Measurements from ENCODE around the gene GPA33. TPM values are rescaled to one million over a fixed set of nuclear protein-coding genes. Genes with fewer than 3 reads are reported as not detected.

GPA33 gene
- total RNA-seq, 1 experiment from 2014 or later = not detected

- Mint-ChIP-seq H3K36me3 (ENCODE audit: insufficient read depth in 1 of 3, low read depth in 3 of 3) (no peaks in the 10 kb centered on the region), H3K4me1 (peaks cover 7 to 12% of the 10 kb centered on the region in 2 experiments), H3K9me3 (no peaks in the 10 kb centered on the region), H3K27ac (peak overlapping the region in 2 of 3 experiments; percentile 63 to 79; a peak in 2 of 7 replicates), H3K27me3 (ENCODE audit: low read depth) (peaks cover 1% of the 10 kb centered on the region; the same call in 1 of the 2 replicates), H3K4me3 (peak overlapping the region; percentile 53 to 58)
- no peak overlapping the region for H2BK12ac ChIP-seq (ENCODE audit: insufficient read length, low read depth, low read length)
- H2BK5ac ChIP-seq (ENCODE audit: insufficient read length, low read length) = no peak overlapping the region
- H2AK5ac ChIP-seq (ENCODE audit: insufficient read length, low read length) = no peak overlapping the region
- WGBS (ENCODE audit: extremely low coverage, insufficient read length, low lambda C conversion rate) = no CpG with 5 or more reads among the region's 17 CpGs
- no peak overlapping the region for H3K14ac ChIP-seq (ENCODE audit: insufficient read depth, low read length)
- no peak overlapping the region for H3T11ph ChIP-seq (ENCODE audit: low read length)
- no peaks in the 10 kb centered on the region for H3K9me3 ChIP-seq (ENCODE audit: control insufficient read depth, low read depth, low read length)
- no peak overlapping the region for H2BK120ac ChIP-seq (ENCODE audit: low read depth, low read length, poor library complexity, severe bottlenecking)
- no peak overlapping the region for H4K91ac ChIP-seq (ENCODE audit: insufficient read length, low read depth, low read length)
- peak; percentile 97 for TF ChIP-seq CTCF (conservative IDR thresholded peaks at IDR 0.05)
- no peak overlapping the region for H3K56ac ChIP-seq (ENCODE audit: insufficient read length, low read depth, low read length)
- H4K8ac ChIP-seq (replicated peaks; ENCODE audit: insufficient read length, low read depth, low read length) = no peak overlapping the region
- DNase-seq = peak; percentile 83
- H3K4me1 ChIP-seq (ENCODE audit: insufficient read depth, low read length) = no peaks in the 10 kb centered on the region
- no peak overlapping the region for H2BK15ac ChIP-seq (ENCODE audit: low read depth, low read length)
- H3K79me2 ChIP-seq (ENCODE audit: insufficient read depth, low read length) = no peaks in the 10 kb centered on the region
- H3K18ac ChIP-seq (ENCODE audit: insufficient read length, low read depth, low read length) = no peak overlapping the region
- no peak overlapping the region for H4K5ac ChIP-seq (ENCODE audit: insufficient read length, low read depth, low read length)
- H2BK20ac ChIP-seq (ENCODE audit: low read depth, low read length, poor library complexity, severe bottlenecking) = no peak overlapping the region
- H3K23me2 ChIP-seq (ENCODE audit: insufficient read length, low read depth, low read length, poor library complexity, severe bottlenecking) = no peaks in the 10 kb centered on the region
- no peak overlapping the region for H3K23ac ChIP-seq (ENCODE audit: insufficient read length, low read depth, low read length)
- no peaks in the 10 kb centered on the region for H4K20me1 ChIP-seq (ENCODE audit: control insufficient read depth, insufficient read depth, insufficient read length)
- H2AFZ ChIP-seq (ENCODE audit: low read length) = peak overlapping the region; percentile 66
- H3K9ac ChIP-seq (ENCODE audit: extremely low read depth, insufficient read length, low read length) = no peak overlapping the region
- no peak overlapping the region for H3K27ac ChIP-seq (ENCODE audit: insufficient read length, low read depth, low read length)
- H3K4ac ChIP-seq (ENCODE audit: low read depth, low read length) = no peak overlapping the region
- H3K79me1 ChIP-seq (ENCODE audit: insufficient read depth, low read depth, low read length, poor library complexity, severe bottlenecking) = no peaks in the 10 kb centered on the region
- no peak overlapping the region for H3K4me2 ChIP-seq (ENCODE audit: insufficient read depth, insufficient read length, low read length)
- no peaks in the 10 kb centered on the region for H3K27me3 ChIP-seq (ENCODE audit: insufficient read depth, low read length)
Observed at GRCh38 chr1:167059045-167059808, 30.9 kb downstream of the GPA33 start.
